GM12872 (cell line): ENCODE results near the gene PARL.
A peak's percentile ranks its signal among the peaks of the same experiment; 100 is the strongest.

Experiments used
- CTCF ChIP-seq: IDR thresholded peaks from 3 replicates; pipeline ENCODE4 v1.5.1; 2011; ENCODE audit warnings: low read depth, mild to moderate bottlenecking, low read length, moderate library complexity; ENCODE audit not compliant: insufficient read depth

Gene PARL

GRCh38 chr3:183904833-183905780 is 20.4 kb upstream of the PARL start:
- no peak for TF ChIP-seq CTCF

- peak; percentile 15; the same call in 1 of the 3 replicates for TF ChIP-seq CTCF
These were observed 13.3 kb upstream of the PARL start for GRCh38 chr3:183898028-183898431.

GRCh38 chr3:183897606-183898005 is 12.9 kb upstream of the PARL start:
- TF ChIP-seq CTCF, result no peak

- TF ChIP-seq CTCF, result no peak
These were observed 11.9 kb upstream of the PARL start for GRCh38 chr3:183896610-183897009.

- no peak for TF ChIP-seq CTCF
These were observed 11.5 kb upstream of the PARL start for GRCh38 chr3:183896184-183896583.

- TF ChIP-seq CTCF, result no peak
These were observed 11.1 kb upstream of the PARL start for GRCh38 chr3:183895774-183896173.

- peak; percentile 84 for TF ChIP-seq CTCF
These were observed 10.6 kb upstream of the PARL start for GRCh38 chr3:183895296-183895695.
